NOMO-1 (cell line): Measurements from ENCODE around the gene TAF13.

Source experiments
- DNase-seq, 2 experiments: peaks; one replicate each; lab custom pipeline; 2025; ENCODE audit not compliant: unreplicated experiment in 2 of 2; lab: John Stamatoyannopoulos, UW

The TAF13 gene

GRCh38 chr1:109075531-109076490 is at the start of gene TAF13:
Gene TAF13, minus strand, starts transcription at chr1:109076003. Its CDS starts 56 bp downstream, at chr1:109075947.
- DNase-seq: peak; percentile 91 to 92

- no peak for DNase-seq
Measured at GRCh38 chr1:109120356-109120755, 44.6 kb upstream of the TAF13 start.

GRCh38 chr1:109118089-109118488 is 42.3 kb upstream of the TAF13 start:
- DNase-seq: no peak

GRCh38 chr1:109116286-109116685 is 40.5 kb upstream of the TAF13 start:
- no peak for DNase-seq

GRCh38 chr1:109115685-109116084 is 39.9 kb upstream of the TAF13 start:
- no peak for DNase-seq

GRCh38 chr1:109114342-109114674 is 38.5 kb upstream of the TAF13 start:
- DNase-seq: no peak

GRCh38 chr1:109113590-109114341 is 38.0 kb upstream of the TAF13 start, which contains the start of gene ELAPOR1:
Gene ELAPOR1, plus strand, starts transcription at chr1:109114115. Its CDS starts 69 bp downstream, at chr1:109114184.
- no peak for DNase-seq

GRCh38 chr1:109112652-109113285 is 37.0 kb upstream of the TAF13 start:
- DNase-seq: peak; percentile 64 to 70

- peak; percentile 14 to 78 for DNase-seq
Measured at GRCh38 chr1:109112056-109112651, 36.4 kb upstream of the TAF13 start.

GRCh38 chr1:109111386-109112055 is 35.7 kb upstream of the TAF13 start:
- DNase-seq: peak; percentile 70 to 77

GRCh38 chr1:109109906-109110305 is 34.1 kb upstream of the TAF13 start:
- DNase-seq: no peak

- DNase-seq: no peak
Measured at GRCh38 chr1:109107785-109108184, 32.0 kb upstream of the TAF13 start.

- peak in 1 of 2 experiments; percentile 12 for DNase-seq
Measured at GRCh38 chr1:109105881-109106280, 30.1 kb upstream of the TAF13 start.

GRCh38 chr1:109104364-109105151 is 28.8 kb upstream of the TAF13 start:
- DNase-seq: peak in 1 of 2 experiments; percentile 6

- DNase-seq: peak; percentile 90 to 93
Measured at GRCh38 chr1:109099938-109100773, 24.4 kb upstream of the TAF13 start.

- DNase-seq: no peak
Measured at GRCh38 chr1:109096120-109096519, 20.3 kb upstream of the TAF13 start.

GRCh38 chr1:109095631-109096030 is 19.8 kb upstream of the TAF13 start:
- DNase-seq: no peak

- DNase-seq: no peak
Measured at GRCh38 chr1:109094871-109095270, 19.1 kb upstream of the TAF13 start.
